ENCODE measurements around the gene CPTP.

DNA sequence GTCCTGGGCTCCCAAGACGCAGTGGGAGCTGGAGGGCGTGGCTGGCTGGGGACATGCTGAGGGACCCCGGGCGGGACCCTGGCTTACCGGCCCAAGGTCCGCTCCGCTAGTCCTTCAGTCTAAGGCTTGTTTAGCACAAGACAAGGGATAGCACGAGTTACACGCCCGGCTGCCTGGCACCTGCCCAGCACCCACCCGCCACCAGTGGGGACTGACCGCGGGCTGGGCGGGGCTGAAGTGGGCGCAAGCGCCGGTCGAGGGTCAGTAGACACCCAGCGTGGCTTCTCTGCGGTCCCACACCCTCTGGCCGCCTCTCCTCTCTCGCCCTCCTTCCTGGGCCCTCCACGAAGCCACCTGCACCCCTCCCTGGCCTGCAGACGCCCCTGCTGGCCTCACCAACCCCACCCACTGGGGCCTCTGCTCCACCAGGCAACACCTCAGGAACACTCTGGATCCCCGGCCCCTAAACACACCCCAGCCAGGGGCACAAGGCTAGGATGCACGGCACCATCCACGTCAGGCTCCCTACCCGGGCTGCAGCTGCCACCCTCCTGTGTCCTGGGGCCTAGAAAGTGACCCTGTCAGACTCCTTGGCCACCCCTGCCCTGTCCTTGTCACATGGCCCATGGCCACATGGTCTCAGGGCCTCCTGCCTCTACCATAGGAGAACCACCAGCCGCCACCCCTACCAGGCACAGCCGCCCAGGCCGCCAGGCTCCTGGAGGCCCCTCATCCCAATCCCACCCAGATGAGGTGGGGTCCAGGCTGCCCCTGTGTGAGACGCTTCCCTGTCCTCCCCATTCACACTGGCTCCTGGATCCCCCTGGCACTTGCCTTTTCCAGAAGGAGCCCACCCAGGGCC, 12.6 kb downstream of the CPTP start:
- no peak for TF ChIP-seq POLR2A (IDR thresholded peaks at IDR 0.05; ENCODE audit: extremely low read depth, insufficient read length)
- TF ChIP-seq, protein P1, sequence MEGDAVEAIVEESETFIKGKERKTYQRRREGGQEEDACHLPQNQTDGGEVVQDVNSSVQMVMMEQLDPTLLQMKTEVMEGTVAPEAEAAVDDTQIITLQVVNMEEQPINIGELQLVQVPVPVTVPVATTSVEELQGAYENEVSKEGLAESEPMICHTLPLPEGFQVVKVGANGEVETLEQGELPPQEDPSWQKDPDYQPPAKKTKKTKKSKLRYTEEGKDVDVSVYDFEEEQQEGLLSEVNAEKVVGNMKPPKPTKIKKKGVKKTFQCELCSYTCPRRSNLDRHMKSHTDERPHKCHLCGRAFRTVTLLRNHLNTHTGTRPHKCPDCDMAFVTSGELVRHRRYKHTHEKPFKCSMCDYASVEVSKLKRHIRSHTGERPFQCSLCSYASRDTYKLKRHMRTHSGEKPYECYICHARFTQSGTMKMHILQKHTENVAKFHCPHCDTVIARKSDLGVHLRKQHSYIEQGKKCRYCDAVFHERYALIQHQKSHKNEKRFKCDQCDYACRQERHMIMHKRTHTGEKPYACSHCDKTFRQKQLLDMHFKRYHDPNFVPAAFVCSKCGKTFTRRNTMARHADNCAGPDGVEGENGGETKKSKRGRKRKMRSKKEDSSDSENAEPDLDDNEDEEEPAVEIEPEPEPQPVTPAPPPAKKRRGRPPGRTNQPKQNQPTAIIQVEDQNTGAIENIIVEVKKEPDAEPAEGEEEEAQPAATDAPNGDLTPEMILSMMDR (IDR thresholded peaks at IDR 0.05; ENCODE audit: low read depth, low read length): no peak
